HepG2 (cell line): ENCODE results near the gene ACSF3. TPM values are rescaled to one million over a fixed set of nuclear protein-coding genes. Genes with fewer than 3 reads are reported as not detected.

Experiments used
- AHDC1 ChIP-seq: sonication (generic); formaldehyde crosslinking; IDR thresholded peaks from 2 replicates; pipeline ENCODE4 v1.5.1; 2020; ENCODE audit warnings: mild to moderate bottlenecking, missing genetic modification reagents, borderline replicate concordance
- DMTF1 ChIP-seq: sonication (generic); formaldehyde crosslinking; IDR thresholded peaks from 2 replicates; pipeline ENCODE4 v1.4.0; 2020; ENCODE audit warnings: mild to moderate bottlenecking, missing genetic modification reagents
- MEF2D ChIP-seq: sonication (generic); formaldehyde crosslinking; IDR thresholded peaks from 2 replicates; pipeline ENCODE4 v1.5.1; 2020; ENCODE audit warnings: mild to moderate bottlenecking, missing genetic modification reagents
- NCOA5 ChIP-seq: sonication (generic); formaldehyde crosslinking; IDR thresholded peaks from 2 replicates; pipeline ENCODE4 v1.4.0; 2020; ENCODE audit warnings: missing genetic modification reagents
- NFIC ChIP-seq: IDR thresholded peaks from 2 replicates; pipeline ENCODE4 v1.6.1; 2012; ENCODE audit warnings: mild to moderate bottlenecking, low read length, inconsistent platforms
- PLSCR1 ChIP-seq: sonication (generic); formaldehyde crosslinking; IDR thresholded peaks from 2 replicates; pipeline ENCODE4 v1.5.0; 2020; ENCODE audit warnings: missing genetic modification reagents, mild to moderate bottlenecking, borderline replicate concordance
- RXRA ChIP-seq: sonication (generic); formaldehyde crosslinking; IDR thresholded peaks from 2 replicates; pipeline ENCODE4 v1.5.1; 2020; ENCODE audit warnings: missing genetic modification reagents
- ZNF784 ChIP-seq: sonication (generic); formaldehyde crosslinking; IDR thresholded peaks from 2 replicates; pipeline ENCODE4 v1.5.1; 2020; ENCODE audit warnings: missing genetic modification reagents, mild to moderate bottlenecking, borderline replicate concordance
- polyA plus RNA-seq, 8 experiments: library from polyadenylated mRNA; depleted of rRNA in 3 of 8; stranded (reverse) in 7 of 8; unstranded in 1 of 8; fragments of >200 nt; fragmentation: Illumina TruSeq in 4 of 8; extraction: Trizol in 4 of 8; gene quantifications; 2 replicates each; pipeline versions ENCODE4 v1.2.1 to v1.2.3, GENCODE V29; 2011 to 2016; ENCODE audit warnings: low read depth in 4 of 8, missing spikeins in 1 of 8, mixed read lengths in 1 of 8; ENCODE audit not compliant: insufficient read depth in 1 of 8
- total RNA-seq, 5 experiments: library from RNA; depleted of rRNA; stranded (reverse); fragments of >200 nt; fragmentation: Illumina TruSeq; extraction: Trizol; gene quantifications; 2 replicates each; pipeline ENCODE4 v1.2.3, GENCODE V29; 2016; ENCODE audit warnings: low read depth in 1 of 5
- TF ChIP-seq, protein P1 (sequence below): sonication (generic); formaldehyde crosslinking; IDR thresholded peaks from 2 replicates; pipeline ENCODE4 v1.4.0; 2020; ENCODE audit warnings: missing genetic modification reagents, borderline replicate concordance
- TF ChIP-seq, protein P2 (sequence below): sonication (generic); formaldehyde crosslinking; IDR thresholded peaks from 2 replicates; pipeline ENCODE4 v1.5.1; 2020; ENCODE audit warnings: mild to moderate bottlenecking, moderate library complexity, missing genetic modification reagents
- TF ChIP-seq, protein P3 (sequence below): sonication (generic); formaldehyde crosslinking; IDR thresholded peaks from 2 replicates; pipeline ENCODE4; 2020; ENCODE audit warnings: missing genetic modification reagents, mild to moderate bottlenecking, borderline replicate concordance

ACSF3 gene
- total and polyA plus RNA-seq, 2 of the 13 experiments (the other 11 are each of a cell fraction or from before 2014, with no cell fraction given), result 14.9 to 30.6 TPM

DNA sequence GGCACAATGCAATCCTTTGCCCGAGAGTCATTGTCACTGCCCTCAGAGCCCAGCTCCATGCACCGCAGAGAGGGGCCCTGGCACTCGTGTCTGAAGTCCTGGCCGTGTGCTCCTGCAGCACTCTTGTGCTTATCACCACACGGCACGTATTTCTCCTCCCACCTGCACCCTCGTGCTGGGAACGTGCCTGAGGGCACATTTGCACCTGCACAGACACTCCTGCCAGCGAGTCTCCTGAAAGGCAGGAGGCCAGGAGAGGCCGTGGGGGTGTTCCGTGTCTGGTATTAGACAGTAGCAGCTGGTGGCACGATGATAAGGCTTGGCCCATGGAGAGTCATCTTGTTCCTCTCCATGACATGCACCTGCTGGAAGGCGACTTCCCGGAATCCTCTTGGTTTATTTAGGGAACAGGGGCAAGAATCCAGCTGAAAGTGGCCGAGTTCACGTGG is 3.4 kb upstream of the ACSF3 start (continued):
- TF ChIP-seq AHDC1 (CRISPR knock-in tag) (no peak), NCOA5 (CRISPR knock-in tag) (no peak), RXRA (CRISPR knock-in tag) (peak; percentile 74), NFIC (no peak), MEF2D (CRISPR knock-in tag) (no peak), DMTF1 (CRISPR knock-in tag) (no peak), ZNF784 (0 out of 2 replicates have a peak, but pooled peaks have one; percentile 45), PLSCR1 (no peak)
- TF ChIP-seq, protein P1, sequence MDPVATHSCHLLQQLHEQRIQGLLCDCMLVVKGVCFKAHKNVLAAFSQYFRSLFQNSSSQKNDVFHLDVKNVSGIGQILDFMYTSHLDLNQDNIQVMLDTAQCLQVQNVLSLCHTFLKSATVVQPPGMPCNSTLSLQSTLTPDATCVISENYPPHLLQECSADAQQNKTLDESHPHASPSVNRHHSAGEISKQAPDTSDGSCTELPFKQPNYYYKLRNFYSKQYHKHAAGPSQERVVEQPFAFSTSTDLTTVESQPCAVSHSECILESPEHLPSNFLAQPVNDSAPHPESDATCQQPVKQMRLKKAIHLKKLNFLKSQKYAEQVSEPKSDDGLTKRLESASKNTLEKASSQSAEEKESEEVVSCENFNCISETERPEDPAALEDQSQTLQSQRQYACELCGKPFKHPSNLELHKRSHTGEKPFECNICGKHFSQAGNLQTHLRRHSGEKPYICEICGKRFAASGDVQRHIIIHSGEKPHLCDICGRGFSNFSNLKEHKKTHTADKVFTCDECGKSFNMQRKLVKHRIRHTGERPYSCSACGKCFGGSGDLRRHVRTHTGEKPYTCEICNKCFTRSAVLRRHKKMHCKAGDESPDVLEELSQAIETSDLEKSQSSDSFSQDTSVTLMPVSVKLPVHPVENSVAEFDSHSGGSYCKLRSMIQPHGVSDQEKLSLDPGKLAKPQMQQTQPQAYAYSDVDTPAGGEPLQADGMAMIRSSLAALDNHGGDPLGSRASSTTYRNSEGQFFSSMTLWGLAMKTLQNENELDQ (CRISPR knock-in tag), result no peak
- TF ChIP-seq, protein P2, sequence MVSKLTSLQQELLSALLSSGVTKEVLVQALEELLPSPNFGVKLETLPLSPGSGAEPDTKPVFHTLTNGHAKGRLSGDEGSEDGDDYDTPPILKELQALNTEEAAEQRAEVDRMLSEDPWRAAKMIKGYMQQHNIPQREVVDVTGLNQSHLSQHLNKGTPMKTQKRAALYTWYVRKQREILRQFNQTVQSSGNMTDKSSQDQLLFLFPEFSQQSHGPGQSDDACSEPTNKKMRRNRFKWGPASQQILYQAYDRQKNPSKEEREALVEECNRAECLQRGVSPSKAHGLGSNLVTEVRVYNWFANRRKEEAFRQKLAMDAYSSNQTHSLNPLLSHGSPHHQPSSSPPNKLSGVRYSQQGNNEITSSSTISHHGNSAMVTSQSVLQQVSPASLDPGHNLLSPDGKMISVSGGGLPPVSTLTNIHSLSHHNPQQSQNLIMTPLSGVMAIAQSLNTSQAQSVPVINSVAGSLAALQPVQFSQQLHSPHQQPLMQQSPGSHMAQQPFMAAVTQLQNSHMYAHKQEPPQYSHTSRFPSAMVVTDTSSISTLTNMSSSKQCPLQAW (CRISPR knock-in tag), result no peak
- TF ChIP-seq, protein P3, sequence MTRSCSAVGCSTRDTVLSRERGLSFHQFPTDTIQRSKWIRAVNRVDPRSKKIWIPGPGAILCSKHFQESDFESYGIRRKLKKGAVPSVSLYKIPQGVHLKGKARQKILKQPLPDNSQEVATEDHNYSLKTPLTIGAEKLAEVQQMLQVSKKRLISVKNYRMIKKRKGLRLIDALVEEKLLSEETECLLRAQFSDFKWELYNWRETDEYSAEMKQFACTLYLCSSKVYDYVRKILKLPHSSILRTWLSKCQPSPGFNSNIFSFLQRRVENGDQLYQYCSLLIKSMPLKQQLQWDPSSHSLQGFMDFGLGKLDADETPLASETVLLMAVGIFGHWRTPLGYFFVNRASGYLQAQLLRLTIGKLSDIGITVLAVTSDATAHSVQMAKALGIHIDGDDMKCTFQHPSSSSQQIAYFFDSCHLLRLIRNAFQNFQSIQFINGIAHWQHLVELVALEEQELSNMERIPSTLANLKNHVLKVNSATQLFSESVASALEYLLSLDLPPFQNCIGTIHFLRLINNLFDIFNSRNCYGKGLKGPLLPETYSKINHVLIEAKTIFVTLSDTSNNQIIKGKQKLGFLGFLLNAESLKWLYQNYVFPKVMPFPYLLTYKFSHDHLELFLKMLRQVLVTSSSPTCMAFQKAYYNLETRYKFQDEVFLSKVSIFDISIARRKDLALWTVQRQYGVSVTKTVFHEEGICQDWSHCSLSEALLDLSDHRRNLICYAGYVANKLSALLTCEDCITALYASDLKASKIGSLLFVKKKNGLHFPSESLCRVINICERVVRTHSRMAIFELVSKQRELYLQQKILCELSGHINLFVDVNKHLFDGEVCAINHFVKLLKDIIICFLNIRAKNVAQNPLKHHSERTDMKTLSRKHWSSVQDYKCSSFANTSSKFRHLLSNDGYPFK (CRISPR knock-in tag), result peak; percentile 46; the same call in 1 of the 2 replicates
